Activated CD4-positive, alpha-beta T cell treated with anti-CD3 and anti-CD28 coated beads, Interleukin-2, Interleukin-6, amounts not matched to agents 100 ng/mL and 50 ng/mL, durations not matched to agents 16 hours and 8 hours (primary cell): ENCODE results near the gene PCDHA11.
"Not testable (repeated sequence)": the region's sequence is repeated elsewhere in the genome, so short reads cannot be mapped to it uniquely, and the experiment has no call there.

Source experiments
- DNase-seq: peaks from one replicate; pipeline ENCODE4 v3.0.0-alpha.2; 2020

PCDHA11 gene

DNA sequence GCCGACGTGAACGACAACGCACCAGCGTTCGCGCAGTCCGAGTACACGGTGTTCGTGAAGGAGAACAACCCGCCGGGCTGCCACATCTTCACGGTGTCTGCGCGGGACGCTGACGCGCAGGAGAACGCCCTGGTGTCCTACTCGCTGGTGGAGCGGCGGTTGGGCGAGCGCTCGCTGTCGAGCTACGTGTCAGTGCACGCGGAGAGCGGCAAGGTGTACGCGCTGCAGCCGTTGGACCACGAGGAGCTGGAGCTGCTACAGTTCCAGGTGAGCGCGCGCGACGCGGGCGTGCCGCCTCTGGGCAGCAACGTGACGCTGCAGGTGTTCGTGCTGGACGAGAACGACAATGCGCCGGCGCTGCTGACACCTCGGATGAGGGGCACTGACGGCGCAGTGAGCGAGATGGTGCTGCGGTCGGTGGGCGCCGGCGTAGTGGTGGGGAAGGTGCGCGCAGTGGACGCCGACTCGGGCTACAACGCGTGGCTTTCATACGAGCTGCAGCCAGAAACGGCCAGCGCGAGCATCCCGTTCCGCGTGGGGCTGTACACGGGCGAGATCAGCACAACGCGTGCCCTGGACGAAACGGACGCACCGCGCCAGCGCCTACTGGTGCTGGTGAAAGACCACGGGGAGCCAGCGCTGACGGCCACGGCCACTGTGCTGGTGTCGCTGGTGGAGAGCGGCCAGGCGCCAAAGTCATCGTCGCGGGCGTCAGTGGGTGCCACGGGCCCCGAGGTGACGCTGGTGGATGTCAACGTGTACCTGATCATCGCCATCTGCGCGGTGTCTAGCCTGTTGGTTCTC lies 18.7 kb upstream of the PCDHA11 start:
- DNase-seq = not testable (repeated sequence)

DNA sequence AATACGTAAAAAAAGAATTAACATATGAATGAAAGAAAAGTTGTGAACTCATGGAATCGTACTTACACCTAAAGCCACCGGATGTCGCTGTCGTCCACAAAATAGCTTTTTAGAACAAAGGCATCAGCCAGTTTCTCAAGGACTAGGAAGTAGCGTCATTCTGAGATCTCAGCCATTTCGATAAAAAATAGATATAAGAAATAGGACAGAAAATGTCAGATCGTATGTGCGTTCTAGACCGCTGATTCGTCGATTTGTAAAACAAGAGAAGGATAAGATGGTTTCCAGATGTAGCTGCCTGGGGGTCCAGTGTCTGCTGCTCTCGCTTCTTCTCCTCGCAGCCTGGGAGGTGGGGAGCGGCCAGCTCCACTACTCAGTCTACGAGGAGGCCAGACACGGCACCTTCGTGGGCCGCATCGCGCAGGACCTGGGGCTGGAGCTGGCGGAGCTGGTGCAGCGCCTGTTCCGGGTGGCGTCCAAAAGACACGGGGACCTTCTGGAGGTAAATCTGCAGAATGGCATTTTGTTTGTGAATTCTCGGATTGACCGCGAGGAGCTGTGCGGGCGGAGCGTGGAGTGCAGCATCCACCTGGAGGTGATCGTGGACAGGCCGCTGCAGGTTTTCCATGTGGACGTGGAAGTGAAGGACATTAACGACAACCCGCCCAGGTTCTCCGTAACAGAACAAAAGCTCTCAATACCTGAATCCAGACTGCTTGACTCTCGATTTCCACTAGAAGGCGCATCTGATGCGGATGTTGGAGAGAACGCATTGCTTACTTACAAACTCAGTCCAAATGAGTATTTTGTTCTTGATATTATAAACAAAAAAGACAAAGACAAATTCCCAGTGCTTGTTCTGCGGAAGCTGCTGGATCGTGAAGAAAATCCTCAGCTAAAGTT lies 12.7 kb upstream of the PCDHA11 start, which contains the start of gene PCDHA10:
PCDHA10 (plus strand) TSS at position 126 of the 903 bp plus-strand sequence; CDS start at position 278, 152 bp downstream.
- DNase-seq = no peak

DNA sequence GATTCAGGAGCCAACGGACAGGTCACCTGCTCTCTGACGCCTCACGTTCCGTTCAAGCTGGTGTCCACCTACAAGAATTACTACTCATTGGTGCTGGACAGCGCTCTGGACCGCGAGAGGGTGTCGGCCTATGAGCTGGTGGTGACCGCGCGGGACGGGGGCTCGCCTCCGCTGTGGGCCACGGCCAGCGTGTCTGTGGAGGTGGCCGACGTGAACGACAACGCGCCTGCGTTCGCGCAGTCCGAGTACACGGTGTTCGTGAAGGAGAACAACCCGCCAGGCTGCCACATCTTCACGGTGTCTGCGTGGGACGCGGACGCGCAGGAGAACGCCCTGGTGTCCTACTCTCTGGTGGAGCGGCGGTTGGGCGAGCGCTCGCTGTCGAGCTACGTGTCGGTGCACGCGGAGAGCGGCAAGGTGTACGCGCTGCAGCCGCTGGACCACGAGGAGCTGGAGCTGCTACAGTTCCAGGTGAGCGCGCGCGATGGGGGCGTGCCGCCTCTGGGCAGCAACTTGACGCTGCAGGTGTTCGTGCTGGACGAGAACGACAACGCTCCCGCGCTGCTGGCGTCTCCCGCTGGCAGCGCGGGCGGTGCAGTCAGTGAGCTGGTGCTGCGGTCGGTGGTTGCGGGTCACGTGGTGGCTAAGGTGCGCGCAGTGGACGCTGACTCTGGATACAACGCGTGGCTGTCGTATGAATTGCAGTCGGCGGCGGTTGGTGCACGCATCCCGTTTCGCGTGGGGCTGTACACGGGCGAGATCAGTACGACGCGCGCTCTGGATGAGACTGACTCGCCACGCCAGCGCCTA lies 11.4 kb upstream of the PCDHA11 start:
- DNase-seq = no peak

DNA sequence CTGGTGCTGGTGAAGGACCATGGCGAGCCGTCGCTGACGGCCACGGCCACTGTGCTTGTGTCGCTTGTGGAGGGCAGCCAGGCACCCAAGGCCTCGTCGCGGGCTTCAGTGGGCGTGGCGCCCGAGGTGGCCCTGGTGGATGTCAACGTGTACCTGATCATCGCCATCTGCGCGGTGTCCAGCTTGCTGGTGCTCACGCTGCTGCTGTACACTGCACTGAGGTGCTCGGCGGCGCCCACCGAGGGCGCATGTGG lies 10.8 kb upstream of the PCDHA11 start:
- DNase-seq = no peak

DNA sequence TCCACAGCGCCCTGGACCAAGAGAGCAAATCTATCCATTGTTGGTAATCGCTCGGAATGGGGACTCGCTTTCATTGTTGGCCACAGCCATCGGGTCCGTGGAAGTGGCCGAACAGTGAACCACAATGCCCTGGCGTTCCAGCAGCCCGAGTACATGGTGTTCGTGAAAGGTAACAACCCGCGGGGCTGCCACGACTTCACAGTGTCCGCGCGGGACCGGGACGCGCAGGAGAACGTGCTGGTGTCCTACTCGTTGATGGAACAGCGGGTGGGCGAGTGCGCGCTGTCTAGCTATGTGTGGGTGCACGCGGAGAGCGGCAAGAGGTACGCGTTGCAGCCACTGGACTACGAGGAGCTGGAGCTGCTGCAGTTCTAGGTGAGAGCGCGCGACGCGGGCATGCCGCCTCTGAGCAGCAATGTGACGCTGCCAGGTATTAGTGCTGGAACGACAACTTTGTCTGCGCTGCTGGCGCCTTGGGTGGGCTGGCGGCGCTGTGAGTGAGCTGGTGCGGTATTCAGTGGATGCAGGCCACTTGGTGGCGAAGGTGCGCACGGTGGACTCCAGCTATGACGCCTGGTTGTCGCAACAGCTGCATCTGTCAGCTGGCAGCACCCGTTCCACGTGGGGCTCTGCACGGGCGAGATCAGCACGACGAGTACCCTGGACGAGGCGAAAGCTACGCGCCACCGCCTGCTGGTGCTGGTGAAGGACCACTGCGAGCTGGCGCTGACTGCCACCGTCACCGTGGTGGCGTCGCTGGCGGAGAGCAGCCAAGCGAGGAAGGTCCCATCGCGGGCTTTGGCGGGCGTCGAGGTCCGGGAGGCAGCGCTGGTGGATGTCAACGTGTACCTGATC lies 6.1 kb upstream of the PCDHA11 start:
- no peak for DNase-seq

DNA sequence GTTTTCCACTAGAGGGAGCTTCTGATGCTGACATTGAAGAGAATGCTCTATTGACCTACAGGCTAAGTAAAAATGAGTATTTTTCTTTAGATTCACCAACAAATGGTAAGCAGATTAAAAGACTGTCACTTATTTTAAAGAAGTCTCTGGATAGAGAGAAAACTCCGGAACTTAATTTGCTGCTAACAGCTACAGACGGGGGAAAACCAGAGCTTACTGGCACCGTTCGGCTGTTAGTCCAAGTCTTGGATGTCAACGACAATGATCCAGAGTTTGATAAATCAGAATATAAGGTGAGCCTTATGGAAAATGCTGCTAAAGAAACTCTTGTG lies 764 bp downstream of the PCDHA11 start:
- no peak for DNase-seq

DNA sequence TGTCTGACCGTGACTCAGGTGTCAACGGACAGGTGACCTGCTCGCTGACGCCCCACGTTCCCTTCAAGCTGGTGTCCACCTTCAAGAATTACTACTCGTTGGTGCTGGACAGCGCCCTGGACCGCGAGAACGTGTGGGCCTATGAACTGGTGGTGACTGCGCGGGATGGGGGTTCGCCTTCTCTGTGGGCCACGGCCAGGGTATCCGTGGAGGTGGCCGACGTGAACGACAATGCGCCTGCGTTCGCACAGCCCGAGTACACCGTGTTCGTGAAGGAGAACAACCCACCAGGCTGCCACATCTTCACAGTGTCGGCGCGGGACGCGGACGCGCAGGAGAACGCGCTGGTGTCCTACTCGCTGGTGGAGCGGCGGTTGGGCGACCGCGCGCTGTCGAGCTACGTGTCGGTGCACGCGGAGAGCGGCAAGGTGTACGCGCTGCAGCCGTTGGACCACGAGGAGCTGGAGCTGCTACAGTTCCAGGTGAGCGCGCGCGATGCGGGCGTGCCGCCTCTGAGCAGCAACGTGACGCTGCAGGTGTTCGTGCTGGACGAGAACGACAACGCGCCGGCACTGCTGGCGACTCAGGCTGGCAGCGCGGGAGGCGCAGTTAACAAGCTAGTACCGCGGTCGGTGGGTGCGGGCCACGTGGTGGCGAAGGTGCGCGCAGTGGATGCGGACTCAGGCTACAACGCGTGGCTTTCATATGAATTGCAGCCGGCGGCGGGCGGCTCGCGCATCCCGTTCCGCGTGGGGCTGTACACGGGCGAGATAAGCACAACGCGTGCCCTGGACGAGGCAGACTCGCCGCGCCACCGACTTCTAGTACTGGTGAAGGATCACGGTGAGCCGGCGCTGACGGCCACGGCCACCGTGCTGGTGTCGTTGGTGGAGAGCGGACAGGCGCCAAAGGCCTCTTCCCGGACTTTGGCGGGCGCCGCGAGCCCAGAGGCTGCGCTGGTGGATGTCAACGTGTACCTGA lies 1.8 kb downstream of the PCDHA11 start:
- DNase-seq = no peak

DNA sequence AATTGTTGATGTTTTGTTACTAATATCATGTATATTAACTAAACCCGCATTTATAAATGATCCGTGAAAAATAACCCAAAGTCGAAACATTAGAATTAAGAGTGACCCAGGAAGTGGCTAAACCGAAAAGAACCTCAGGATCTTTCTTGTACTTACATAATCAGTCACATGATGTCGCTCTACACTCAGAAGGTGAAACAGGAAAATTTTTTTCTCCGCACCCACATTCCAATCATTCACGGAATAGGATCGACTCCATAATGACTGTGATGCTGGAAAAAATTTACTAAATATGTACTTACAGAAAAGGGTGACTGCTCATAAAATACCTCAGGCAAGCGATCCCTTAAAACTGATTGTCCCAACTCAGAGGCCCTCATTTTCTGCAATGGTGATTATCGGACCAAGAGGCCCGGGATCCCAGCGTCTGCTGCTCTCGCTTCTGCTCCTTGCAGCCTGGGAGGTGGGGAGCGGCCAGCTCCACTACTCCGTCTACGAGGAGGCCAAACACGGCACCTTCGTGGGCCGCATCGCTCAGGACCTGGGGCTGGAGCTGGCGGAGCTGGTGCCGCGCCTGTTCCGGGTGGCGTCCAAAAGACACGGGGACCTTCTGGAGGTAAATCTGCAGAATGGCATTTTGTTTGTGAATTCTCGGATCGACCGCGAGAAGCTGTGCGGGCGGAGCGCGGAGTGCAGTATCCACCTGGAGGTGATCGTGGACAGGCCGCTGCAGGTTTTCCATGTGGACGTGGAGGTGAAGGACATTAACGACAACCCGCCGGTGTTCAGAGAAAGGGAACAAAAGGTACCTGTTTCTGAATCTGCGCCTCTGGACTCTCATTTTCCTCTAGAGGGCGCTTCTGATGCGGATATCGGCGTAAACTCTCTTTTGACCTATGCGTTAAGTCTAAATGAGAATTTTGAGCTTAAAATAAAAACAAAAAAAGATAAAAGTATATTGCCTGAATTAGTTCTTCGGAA lies 6.6 kb downstream of the PCDHA11 start, which contains the start of gene PCDHA12:
PCDHA12 (plus strand) TSS at position 224 of the 981 bp plus-strand sequence; CDS start at position 389, 165 bp downstream.
- DNase-seq = no peak

DNA sequence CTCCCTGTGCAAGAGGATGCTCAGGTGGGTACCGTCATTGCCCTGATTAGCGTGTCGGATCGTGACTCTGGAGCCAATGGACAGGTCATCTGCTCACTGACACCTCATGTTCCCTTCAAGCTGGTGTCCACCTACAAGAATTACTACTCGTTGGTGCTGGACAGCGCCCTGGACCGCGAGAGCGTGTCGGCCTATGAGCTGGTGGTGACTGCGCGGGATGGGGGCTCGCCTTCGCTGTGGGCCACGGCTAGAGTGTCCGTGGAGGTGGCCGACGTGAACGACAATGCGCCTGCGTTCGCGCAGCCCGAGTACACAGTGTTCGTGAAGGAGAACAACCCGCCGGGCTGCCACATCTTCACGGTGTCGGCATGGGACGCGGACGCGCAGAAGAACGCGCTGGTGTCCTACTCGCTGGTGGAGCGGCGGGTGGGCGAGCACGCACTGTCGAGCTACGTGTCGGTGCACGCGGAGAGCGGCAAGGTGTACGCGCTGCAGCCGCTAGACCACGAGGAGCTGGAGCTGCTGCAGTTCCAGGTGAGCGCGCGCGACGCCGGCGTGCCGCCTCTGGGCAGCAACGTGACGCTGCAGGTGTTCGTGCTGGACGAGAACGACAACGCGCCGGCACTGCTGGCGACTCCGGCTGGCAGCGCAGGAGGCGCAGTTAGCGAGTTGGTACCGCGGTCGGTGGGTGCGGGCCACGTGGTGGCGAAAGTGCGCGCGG lies 7.9 kb downstream of the PCDHA11 start:
- DNase-seq = not testable (repeated sequence)

DNA sequence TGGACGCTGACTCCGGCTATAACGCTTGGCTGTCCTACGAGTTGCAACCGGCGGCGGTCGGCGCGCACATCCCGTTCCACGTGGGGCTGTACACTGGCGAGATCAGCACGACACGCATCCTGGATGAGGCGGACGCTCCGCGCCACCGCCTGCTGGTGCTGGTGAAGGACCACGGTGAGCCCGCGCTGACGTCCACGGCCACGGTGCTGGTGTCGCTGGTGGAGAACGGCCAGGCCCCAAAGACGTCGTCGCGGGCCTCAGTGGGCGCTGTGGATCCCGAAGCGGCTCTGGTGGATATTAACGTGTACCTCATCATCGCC lies 8.5 kb downstream of the PCDHA11 start:
- DNase-seq = no peak

DNA sequence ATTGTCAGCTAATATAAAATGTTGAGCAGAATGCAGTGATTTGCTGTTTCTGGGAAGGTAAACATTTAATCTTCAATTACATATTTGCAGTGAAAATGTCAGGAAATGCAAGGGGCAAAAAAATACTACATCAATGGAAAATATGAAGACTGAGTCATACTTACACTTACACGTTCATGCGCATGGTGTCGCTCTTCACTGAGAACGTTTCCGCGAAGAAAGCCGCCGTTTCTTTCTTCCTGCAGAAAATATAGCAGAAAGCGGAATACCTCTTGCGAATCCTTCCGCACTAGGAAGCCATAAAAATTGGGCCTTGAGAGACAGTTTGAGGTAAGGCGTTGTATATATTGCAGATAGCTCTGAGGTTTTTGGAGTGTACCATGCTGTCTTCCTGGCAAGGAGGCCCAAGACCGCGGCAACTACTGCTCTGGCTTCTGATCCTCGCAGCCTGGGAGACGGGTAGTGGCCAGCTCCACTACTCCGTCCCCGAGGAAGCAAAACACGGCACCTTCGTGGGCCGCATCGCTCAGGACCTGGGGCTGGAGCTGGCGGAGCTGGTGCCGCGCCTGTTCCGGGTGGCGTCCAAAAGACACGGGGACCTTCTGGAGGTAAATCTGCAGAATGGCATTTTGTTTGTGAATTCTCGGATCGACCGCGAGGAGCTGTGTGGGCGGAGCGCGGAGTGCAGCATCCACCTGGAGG lies 13.3 kb downstream of the PCDHA11 start, which contains the start of gene PCDHA13:
PCDHA13 (plus strand) TSS at position 236 of the 702 bp plus-strand sequence; CDS start at position 381, 145 bp downstream.
- no peak for DNase-seq

DNA sequence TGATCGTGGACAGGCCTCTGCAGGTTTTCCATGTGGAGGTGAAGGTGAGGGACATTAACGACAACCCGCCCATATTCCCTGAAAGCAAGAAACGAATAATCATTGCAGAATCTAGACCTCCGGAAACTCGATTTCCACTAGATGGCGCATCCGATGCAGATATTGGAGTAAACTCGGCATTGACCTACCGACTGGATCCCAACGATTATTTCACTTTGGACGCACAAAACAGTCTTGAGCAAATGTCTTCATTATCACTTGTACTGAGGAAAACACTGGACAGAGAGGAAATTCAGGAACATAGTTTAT lies 13.8 kb downstream of the PCDHA11 start:
- DNase-seq = no peak

DNA sequence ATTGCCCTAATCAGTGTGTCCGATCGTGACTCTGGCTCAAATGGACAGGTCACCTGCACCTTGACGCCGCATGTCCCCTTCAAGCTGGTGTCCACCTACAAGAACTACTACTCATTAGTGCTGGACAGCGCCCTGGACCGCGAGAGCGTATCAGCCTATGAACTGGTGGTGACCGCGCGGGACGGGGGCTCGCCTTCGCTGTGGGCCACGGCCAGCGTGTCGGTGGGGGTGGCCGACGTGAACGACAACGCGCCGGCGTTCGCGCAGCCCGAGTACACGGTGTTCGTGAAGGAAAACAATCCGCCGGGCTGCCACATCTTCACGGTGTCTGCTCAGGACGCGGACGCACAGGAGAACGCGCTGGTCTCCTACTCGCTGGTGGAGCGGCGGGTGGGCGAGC lies 14.6 kb downstream of the PCDHA11 start:
- DNase-seq = no peak

DNA sequence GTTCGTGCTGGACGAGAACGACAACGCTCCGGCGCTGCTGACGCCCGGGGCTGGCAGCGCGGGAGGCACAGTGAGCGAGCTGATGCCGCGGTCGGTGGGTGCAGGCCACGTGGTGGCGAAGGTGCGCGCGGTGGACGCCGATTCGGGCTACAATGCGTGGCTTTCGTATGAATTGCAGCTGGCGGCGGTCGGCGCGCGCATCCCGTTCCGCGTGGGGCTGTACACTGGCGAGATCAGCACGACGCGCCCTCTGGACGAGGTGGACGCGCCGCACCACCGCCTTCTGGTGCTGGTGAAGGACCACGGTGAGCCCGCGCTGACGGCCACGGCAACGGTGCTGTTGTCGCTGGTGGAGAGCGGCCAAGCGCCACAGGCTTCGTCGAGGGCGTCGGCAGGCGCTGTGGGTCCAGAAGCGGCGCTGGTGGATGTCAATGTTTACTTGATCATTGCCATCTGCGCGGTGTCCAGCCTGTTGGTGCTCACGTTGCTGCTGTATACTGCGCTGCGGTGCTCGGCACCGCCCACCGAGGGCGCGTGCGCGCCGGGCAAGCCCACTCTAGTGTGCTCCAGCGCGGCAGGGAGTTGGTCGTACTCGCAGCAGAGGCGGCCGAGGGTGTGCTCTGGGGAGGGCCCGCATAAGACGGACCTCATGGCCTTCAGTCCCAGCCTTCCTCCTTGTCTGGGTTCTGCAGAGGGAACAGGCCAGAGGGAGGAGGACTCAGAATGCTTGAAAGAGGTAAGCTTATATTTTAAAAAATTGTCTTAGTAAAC lies 15.4 kb downstream of the PCDHA11 start:
- no peak for DNase-seq

DNA sequence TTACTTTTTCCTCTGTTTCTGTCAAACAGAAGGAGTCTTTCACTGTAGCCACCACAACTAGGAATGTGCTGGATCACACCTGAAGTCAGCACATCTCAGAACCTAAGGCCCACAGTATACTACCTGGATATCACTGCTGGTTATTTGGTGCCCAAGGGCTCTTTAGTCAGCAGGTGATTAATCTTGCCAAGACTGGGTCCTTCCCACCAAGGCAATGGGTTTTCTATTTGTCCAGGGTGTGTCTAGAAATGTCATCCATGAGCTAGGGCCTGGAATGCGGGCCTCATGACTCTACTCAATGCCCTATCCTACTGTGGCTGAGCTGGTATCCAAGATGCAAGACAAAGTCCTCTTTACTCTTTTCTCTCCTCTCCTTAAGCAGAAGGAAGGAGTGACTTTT lies 47.6 kb downstream of the PCDHA11 start:
- DNase-seq = no peak
